Measurements from ENCODE around the gene MCF2L.

- no peak for TF ChIP-seq CTCF (IDR thresholded peaks at IDR 0.05)
- no peak for TF ChIP-seq POLR2A (IDR thresholded peaks at IDR 0.05)
These were observed 133.7 kb downstream of the MCF2L start for GRCh38 chr13:113102727-113103126.
